Measurements from ENCODE around the gene UXT. TPM values are rescaled to one million over a fixed set of nuclear protein-coding genes. Genes with fewer than 3 reads are reported as not detected.
"Not testable (repeated sequence)": the region's sequence is repeated elsewhere in the genome, so short reads cannot be mapped to it uniquely, and the experiment has no call there.

Gene UXT
- total RNA-seq, 1 donor from 2014 or later: 87.5 TPM

DNA sequence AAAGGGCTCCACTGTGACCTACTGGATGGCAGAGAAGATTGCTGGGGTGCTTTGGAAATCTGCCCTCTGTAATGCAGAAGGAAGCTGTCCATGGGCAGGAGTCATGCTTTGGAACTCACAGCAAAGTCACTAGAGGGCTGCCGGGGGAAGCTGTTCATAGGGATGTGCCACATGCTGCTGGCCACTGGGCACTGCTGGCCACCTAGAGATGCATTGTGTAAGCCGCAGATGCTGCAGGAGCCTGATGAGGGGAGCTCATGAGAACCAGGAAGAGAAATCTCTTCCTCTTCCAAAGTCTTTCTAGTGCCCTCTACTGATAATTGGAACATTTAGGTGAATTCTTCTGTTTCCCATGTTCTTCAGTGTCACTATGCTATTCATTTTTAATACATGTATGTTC, 31.2 kb upstream of the UXT start:
- Mint-ChIP-seq H3K4me3 (no peak overlapping the region), H3K9me3 (no peaks in the 10 kb centered on the region), H3K36me3 (no peaks in the 10 kb centered on the region)

DNA sequence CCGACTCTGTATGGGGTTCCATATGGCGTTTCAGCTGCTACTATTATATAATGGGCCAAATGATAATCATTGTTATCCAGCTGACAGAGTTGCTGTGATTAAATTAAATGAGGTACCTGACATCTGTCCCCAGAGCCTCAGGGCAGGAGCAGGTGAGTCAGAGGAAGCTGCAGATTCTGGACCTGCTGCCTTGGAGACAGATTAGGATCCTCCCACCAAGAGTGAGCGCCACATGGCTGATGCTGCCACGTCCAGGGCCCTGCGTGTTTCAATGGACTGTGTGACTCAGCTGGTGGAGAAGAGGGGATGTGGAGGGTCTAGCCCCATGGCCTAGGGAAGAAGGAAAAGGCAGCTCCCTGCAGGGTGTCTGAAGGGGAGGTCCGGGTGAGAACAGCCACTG, 28.3 kb upstream of the UXT start:
- no peaks in the 10 kb centered on the region for H3K9me3 Mint-ChIP-seq
- H3K4me3 Mint-ChIP-seq: no peak overlapping the region
- peaks cover 19% of the 10 kb centered on the region for H3K27me3 Mint-ChIP-seq
- TF ChIP-seq, protein P1, sequence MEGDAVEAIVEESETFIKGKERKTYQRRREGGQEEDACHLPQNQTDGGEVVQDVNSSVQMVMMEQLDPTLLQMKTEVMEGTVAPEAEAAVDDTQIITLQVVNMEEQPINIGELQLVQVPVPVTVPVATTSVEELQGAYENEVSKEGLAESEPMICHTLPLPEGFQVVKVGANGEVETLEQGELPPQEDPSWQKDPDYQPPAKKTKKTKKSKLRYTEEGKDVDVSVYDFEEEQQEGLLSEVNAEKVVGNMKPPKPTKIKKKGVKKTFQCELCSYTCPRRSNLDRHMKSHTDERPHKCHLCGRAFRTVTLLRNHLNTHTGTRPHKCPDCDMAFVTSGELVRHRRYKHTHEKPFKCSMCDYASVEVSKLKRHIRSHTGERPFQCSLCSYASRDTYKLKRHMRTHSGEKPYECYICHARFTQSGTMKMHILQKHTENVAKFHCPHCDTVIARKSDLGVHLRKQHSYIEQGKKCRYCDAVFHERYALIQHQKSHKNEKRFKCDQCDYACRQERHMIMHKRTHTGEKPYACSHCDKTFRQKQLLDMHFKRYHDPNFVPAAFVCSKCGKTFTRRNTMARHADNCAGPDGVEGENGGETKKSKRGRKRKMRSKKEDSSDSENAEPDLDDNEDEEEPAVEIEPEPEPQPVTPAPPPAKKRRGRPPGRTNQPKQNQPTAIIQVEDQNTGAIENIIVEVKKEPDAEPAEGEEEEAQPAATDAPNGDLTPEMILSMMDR (conservative IDR thresholded peaks at IDR 0.05): no peak
- no peaks in the 10 kb centered on the region for H3K4me1 Mint-ChIP-seq (ENCODE audit: unreplicated experiment)
- DNase-seq (ENCODE audit: extremely low spot score, unreplicated experiment): no peak
- no peaks in the 10 kb centered on the region for H3K36me3 Mint-ChIP-seq
- H3K27ac Mint-ChIP-seq: no peak overlapping the region

More for the DNA sequence above, 31.2 kb upstream of the UXT start:
- H3K27ac Mint-ChIP-seq: no peak overlapping the region
- TF ChIP-seq, protein P1 (conservative IDR thresholded peaks at IDR 0.05): no peak
- no peak for DNase-seq (ENCODE audit: extremely low spot score, unreplicated experiment)
- peaks cover 13% of the 10 kb centered on the region for H3K27me3 Mint-ChIP-seq
- H3K4me1 Mint-ChIP-seq (ENCODE audit: unreplicated experiment): no peaks in the 10 kb centered on the region

DNA sequence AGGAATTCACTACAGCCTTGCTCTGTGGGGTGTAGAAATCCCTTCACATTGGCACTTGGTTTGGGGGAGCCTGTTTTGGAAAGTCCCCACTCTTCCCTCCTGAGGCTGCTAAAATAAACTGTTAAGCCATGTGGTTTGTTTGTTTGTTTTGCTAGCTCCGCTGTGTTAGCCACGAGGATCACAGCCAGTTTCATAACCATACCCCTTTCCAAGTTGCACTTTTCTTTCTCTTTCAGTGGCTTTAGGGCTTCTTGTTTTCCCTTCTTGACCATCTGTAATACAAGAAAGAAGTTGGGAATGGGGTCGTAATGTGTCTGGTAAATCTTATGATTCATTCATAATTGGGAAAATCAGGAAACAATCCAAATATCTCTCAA, 24.8 kb upstream of the UXT start:
- Mint-ChIP-seq H3K27ac (no peak overlapping the region), H3K27me3 (peaks cover 15% of the 10 kb centered on the region), H3K4me1 (ENCODE audit: unreplicated experiment) (no peaks in the 10 kb centered on the region), H3K9me3 (peaks cover 5% of the 10 kb centered on the region), H3K36me3 (no peaks in the 10 kb centered on the region), H3K4me3 (no peak overlapping the region)
- no peak for DNase-seq (ENCODE audit: extremely low spot score, unreplicated experiment)
- TF ChIP-seq, protein P1 (conservative IDR thresholded peaks at IDR 0.05): no peak

DNA sequence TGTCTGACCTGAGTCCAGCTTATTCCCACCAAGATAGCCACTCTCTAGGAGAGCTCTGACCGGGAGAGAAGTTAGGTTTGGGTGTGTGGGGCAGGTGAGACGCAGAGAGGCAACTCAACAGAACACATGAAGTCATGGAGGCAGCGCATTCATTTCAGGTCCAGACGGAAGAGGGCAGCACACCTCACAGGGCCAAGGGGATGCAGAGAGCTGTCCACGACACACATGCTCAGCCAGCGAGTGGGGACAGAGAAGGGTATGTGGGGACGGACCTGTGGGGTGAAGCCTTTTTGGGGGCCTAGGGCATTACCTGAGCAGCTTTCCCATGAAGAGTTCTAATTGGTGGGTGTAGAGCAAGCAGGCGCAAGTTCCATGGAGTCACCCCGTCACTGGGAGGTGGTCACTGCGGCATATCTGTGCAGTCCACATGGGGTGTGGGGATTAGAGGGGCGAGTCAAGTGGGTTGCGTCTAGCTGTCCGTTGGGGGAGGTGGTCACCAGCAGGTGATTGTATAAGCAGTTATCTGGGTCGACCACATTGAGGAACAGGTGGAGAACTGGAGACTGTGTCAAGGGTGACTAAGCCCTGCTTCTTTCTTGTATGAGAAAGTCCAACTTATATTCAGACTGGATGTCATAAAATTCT, 24.3 kb upstream of the UXT start:
- no peaks in the 10 kb centered on the region for H3K36me3 Mint-ChIP-seq
- peaks cover 15% of the 10 kb centered on the region for H3K27me3 Mint-ChIP-seq
- no peaks in the 10 kb centered on the region for H3K4me1 Mint-ChIP-seq (ENCODE audit: unreplicated experiment)
- DNase-seq (ENCODE audit: extremely low spot score, unreplicated experiment): no peak
- H3K4me3 Mint-ChIP-seq: no peak overlapping the region
- H3K27ac Mint-ChIP-seq: no peak overlapping the region
- TF ChIP-seq, protein P1 (conservative IDR thresholded peaks at IDR 0.05): no peak
- peaks cover 5% of the 10 kb centered on the region for H3K9me3 Mint-ChIP-seq

DNA sequence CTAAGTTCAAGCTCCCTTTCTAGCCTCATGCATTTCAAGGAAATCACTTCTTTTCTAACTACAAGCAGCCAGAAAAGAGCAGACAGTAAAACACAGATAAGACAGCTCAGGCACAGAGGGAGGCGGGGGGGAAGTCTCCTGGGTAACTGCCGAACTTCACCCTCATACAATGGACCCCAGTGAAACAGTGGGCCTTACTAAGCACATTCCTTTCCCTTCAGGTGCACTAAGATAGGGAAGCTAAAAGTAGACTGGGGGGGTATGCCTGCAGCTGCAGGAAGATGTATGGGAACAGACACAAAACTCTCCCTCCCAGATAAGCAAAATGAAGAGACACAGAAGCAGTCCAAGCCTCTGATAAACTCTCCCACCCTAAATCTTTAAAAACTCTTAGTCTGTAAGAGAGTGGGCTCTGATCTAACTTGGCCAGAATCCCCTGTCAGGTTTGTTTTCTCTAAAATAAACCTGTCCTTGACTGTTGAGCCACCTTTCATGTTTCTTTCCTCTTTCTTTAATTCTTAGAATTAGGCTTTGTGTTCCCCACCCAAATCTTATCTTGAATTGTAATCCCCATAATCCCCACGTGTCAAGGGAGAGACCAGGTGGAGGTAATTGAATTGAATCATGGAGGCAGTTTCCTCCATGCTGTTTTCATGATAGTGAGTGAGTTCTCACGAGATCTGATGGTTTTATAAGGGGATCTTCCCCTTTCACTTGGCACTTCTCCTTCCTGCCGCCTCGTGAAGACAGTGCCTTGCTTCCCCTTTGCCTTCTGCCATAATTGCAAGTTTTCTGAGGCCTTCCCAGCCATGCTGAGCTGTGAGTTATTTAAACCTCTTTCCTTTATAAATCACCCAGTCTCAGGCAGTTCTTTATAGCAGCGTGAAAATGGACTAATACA, 17.2 kb upstream of the UXT start:
- DNase-seq (ENCODE audit: extremely low spot score, unreplicated experiment); H3K4me3 Mint-ChIP-seq; H3K4me1 Mint-ChIP-seq (ENCODE audit: unreplicated experiment); H3K36me3 Mint-ChIP-seq; H3K27me3 Mint-ChIP-seq; H3K9me3 Mint-ChIP-seq; H3K27ac Mint-ChIP-seq: not testable (repeated sequence)

DNA sequence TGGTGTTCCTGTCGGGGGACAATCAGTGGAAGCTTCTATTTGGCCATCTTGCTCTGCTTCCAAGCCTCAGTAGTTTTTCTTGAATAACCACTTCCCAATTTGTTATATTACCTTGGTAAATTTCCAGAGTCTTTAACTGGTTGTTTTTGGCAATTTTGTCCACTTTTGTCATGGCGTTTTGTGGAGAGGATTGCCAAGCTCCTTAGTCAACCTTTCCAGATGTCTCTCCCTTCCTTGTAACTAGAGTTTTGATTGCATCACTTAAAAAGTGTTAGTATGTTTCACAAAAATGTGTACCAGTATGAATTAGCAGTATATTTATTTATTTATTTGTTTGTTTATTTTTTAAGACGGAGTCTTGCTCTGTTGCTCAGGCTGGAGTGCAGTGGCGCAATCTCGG, 15.8 kb upstream of the UXT start:
- peaks cover 9% of the 10 kb centered on the region for H3K9me3 Mint-ChIP-seq
- H3K27ac Mint-ChIP-seq: no peak overlapping the region
- H3K4me3 Mint-ChIP-seq: no peak overlapping the region
- no peak for DNase-seq (ENCODE audit: extremely low spot score, unreplicated experiment)
- H3K27me3 Mint-ChIP-seq: no peaks in the 10 kb centered on the region
- no peaks in the 10 kb centered on the region for H3K36me3 Mint-ChIP-seq
- TF ChIP-seq, protein P1 (conservative IDR thresholded peaks at IDR 0.05): no peak
- no peaks in the 10 kb centered on the region for H3K4me1 Mint-ChIP-seq (ENCODE audit: unreplicated experiment)

DNA sequence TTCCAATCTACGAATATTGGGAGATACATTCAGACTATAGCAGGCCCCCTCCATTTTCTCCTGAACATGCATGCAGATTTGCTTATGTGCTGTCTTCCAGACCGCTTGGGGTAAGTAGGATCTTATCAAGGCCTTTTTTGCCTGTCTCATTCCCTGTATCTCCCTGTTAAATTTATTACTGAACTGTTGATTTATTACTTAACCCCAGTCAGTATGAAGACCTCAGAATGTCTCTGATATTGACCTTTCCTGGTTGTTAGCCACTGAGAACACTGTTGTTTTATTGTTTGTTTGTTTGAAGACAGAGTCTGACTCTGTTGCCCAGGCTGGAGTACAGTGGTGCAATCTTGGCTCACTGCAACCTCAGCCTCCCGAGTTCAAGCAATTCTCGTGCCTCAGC, 6.8 kb upstream of the UXT start:
- H3K27me3 Mint-ChIP-seq; H3K4me3 Mint-ChIP-seq; DNase-seq (ENCODE audit: extremely low spot score, unreplicated experiment); H3K4me1 Mint-ChIP-seq (ENCODE audit: unreplicated experiment); H3K36me3 Mint-ChIP-seq; H3K9me3 Mint-ChIP-seq; H3K27ac Mint-ChIP-seq: not testable (repeated sequence)

All from type B pancreatic cell (in vitro differentiated cells).